HG03103 (cell line): ENCODE measurements around the gene TMLHE.
"Not testable (repeated sequence)": the region's sequence is repeated elsewhere in the genome, so short reads cannot be mapped to it uniquely, and the experiment has no call there.

Experiments
- ATAC-seq: cut with Tn5 transposase; IDR thresholded peaks from one replicate; pipeline ENCODE4 v1.9.1; 2021; ENCODE audit warnings: low read depth; ENCODE audit not compliant: unreplicated experiment

Gene TMLHE, protein sequence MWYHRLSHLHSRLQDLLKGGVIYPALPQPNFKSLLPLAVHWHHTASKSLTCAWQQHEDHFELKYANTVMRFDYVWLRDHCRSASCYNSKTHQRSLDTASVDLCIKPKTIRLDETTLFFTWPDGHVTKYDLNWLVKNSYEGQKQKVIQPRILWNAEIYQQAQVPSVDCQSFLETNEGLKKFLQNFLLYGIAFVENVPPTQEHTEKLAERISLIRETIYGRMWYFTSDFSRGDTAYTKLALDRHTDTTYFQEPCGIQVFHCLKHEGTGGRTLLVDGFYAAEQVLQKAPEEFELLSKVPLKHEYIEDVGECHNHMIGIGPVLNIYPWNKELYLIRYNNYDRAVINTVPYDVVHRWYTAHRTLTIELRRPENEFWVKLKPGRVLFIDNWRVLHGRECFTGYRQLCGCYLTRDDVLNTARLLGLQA

DNA sequence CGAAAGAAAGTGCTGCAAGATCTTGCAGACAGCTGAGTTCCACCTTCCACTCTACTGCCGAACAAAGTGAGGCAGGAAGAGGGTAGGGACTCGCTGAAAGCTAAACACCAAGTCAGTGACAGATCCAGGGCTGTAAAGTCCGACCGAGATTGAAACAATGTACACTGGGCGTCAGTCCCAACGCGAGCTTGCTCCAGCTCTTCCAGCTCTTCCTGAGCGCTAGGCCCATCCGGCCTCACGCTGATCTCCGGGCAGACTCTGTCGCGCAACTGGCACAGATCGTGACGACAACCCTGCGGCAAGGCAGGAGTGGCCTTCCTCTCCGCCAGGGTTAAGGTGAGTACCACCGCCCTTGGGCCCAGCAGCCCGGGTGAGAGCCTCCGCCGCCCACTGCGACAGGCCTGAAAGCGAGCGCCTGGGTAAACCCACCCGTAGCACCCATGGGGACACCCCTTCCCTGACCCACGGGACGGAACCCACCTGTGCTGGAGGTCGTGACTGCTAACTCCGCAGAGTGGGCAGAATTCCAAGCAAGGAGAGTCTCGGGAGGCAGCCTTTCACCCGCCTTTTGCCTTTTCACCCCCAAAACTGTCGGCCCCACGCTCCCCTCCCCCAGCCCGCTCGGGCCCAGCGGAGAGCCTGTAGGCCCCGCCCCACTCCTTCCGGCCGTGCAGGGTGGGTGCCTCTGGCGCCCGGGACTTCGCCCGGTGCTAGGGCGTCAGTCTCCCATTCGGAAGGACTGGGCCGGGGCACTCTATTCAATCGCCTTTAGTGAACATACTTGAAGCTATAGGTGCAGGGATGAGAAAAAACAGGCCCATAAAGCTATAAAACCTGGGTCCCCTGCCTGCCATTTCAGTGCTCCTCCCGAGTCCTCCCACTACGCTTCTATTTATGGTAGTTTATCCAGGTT, at the start of gene TMLHE, which contains the start of gene SPRY3:
Gene TMLHE (minus strand): TSS at position 641 of the 913 bp plus-strand sequence. CDS start 67,676 bp downstream, outside the sequence.
Gene SPRY3 (plus strand): TSS at position 275 of the 913 bp plus-strand sequence.
- ATAC-seq, result peak; percentile 96

DNA sequence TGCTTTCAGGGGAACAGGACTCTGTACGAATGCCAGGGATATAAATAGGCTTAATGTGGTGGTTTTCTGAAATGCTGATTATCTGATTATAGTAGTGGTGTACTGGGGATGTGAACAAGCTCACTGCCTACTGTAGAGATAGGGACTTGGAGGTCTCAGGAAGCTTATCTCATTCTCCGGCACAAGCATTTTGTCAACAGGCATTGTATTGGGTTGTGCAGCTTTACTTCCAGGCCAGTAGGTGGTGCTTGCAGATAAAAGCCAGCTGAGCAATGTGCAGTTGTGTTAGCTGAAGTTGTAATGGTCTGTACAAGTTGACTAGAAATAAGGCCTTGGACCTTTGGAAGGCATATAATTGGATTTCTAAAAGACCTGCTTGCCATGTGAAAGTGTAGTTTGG, 49.5 kb upstream of the TMLHE start:
- no peak for ATAC-seq

DNA sequence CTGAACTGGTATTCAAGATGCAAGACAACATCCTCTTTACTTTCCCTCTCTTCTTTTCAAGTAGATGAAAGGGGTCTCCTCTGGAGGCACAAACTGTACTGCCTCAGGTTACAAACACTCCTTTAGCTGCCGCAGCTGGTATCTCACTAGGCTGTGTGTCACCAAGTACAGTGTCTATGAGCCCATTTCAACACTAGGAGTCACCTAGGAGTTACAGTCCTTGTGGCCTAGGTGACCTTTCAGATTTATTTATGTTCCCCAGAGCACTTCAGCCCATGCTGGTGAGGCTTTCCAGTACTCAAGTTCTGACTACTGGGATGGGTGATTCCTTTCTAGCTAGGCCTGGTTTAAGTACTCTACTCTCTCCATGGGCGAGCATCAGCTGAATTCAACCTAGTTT, 32.4 kb upstream of the TMLHE start:
- ATAC-seq, result no peak

DNA sequence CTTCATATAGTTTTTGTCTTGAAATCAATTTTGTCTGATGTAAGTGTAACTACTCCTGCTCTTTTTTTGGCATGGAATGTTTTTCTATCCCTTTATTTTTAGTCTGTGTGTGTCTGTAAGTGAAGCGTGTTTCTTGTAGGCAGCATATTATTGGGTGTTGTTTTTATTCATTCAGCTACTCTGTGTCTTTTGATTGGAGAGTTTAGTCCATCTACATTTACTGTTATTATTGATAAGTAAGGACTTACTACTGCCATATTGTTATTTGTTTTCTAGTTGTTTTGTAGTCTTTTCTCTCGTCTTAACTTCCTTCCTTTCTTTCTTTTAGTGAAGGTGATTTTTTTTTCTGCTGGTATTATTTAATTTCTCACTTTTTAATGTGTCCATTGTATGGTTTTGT, 30.5 kb upstream of the TMLHE start:
- ATAC-seq, result no peak

DNA sequence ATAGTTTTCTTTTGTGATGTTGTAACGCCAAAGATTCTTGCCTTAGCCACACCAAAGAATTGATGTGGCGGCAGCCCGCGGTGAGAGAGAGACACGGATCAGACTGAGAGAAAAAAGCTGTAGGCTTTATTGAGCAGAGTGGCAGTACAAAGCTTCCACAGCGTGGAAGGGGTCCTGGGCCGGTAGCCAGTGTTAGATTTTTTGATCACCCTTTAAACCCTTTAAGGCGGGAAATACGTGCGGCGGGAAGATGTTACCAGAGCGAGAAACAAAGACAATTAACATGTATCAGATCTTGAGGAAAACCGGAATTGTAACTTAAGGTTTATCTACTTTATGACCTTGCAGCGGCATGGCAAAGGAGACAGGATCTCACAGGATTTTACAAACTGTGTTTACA, 28.6 kb upstream of the TMLHE start:
- not testable (repeated sequence) for ATAC-seq

DNA sequence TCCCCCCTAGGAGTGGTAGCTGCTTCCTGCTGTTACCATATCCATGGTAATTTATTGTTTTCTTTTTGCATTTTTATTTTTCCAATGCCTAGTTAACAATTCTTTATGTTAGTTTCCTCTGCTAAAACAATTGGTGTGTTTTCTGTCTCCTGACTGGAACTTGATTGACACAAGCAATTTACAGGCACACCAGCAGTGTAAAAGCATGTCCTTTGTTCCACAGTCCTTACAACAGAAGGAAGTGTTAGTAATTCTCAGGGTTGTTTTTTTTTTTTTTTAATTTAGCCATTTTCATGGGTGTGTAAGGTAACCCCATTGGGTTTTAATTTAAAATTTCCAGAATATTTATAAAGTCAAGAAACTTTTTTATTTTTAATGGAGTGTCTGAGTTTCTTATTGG, 25.0 kb upstream of the TMLHE start:
- ATAC-seq, result no peak

DNA sequence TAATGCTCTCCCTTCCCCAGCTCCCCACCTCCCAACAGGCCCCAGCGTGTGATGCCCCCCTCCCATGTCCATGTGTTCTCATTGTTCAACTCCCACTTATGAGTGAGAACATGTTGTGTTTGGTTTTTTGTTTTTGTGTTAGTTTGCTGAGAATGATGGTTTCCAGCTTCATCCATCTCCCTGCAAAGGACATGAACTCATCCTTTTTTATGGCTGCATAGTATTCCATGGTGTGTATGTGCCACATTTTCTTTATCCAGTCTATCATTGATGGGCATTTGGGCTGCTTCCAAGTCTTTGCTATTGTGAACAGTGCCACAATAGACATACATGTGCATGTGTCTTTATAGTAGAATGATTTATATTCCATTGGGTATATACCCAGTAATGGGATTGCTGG, 22.3 kb upstream of the TMLHE start:
- not testable (repeated sequence) for ATAC-seq

DNA sequence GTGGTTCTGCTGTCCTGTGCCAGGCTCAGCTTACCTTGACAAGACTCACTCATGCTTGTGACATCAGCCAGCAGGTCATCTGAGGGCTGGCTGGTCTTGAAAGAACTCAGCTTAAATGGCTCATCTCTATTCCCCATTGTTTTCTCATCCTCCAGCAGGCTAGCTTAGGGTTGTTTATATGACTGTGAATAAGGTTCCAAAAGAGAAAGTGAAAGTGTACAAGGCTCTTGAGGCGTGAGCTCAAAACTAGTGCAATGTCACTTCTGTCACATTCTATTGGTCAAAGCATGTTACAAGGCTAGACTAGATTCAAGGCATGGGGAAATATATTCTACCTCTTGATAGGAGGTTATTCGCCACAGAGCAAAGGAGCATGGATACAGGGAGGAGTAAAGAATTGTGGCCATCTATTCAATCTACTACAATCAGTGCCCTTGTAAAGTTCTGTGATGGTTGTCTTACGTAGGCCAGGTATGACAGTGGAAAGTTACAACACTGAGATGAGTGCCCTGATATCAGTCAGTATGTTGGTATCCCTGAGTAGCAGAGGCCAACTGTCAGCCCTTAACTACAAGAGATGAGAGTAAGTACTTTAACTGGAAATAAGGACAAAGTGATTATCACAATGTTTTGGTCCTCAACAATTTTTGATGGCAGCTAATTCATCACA, 19.8 kb upstream of the TMLHE start:
- ATAC-seq, result no peak

DNA sequence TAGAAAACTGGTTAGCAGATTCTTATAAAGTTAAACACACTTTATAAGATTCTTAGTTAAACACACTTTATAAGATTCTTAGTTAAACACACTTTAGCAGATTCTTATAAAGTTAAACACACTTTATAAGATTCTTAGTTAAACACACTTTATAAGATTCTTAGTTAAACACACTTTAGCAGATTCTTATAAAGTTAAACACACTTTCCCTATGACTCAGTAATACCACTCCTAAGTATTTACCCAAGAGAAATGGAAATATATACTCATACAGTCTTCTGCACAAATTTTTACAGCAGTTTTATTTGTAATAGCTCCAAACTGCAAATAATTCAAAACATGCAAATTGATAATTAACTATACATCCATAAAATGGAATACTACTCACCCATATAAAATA, 7.4 kb upstream of the TMLHE start:
- ATAC-seq, result not testable (repeated sequence)

DNA sequence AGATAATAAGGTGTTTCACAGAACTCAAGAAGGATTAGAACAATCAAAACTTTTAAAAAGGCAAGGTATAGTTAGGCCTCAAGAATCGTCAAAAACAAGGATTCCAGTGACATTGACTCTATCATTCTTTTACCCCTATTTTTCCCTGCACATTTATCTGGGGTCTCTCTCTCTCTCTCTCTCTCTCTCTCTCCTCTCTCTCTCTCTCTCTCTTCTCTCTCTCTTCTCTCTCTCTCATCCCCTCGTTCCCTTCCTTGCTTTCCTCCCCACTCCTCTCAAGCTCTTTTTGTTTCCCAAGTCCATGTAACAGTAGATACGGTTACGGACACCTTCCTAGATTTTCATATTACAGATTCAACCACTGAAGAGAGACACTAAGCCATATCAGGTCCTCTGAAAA, 3.2 kb upstream of the TMLHE start:
- ATAC-seq, result no peak

DNA sequence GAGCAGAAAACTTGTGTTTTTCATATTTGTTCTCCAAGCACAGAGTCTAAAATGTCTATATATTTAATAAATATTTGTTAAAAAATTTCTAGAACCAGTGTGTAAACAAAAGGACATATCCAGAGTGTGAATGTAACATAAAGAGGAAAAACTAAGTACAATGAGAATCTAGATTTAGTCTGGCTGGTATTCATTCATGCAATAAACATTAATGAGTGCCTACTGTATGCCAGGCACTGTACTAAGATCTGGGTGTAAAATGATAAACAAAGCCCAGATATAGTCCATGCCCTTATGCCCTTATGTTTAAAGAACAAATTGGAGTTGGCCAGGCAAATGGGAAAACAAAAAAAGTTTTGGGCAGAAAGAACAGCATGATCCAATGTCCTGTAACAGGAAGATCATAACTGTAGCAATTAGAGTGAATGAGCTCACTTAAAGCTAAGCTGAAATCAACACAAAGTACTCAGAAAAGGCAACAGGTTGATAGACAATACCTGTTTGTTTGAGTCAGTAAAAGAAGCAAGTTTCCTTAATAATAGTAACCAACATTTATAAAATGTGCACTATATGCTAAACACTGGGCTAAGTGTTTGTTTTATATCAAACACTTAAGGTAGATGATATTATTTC, 1.3 kb upstream of the TMLHE start:
- ATAC-seq, result no peak

DNA sequence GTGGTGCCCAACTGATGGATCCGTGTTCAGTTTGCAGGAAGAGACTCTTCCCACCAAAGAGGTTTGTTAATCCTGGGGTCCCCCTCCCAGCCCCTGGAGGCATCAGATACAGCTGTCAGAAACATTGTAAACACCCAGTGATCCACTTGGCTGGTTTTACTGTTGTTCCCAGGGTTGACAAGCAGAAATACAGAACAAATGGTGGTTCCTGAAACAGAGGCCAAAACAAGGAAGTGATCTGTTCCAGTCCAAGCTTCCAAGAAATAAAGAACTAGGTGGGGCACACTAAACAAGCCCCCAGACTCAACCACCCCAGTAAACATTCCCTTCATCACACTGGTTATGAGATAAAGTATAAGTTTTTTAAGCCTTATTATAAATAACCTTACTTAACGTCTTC, 1.4 kb downstream of the TMLHE start:
- ATAC-seq, result no peak

DNA sequence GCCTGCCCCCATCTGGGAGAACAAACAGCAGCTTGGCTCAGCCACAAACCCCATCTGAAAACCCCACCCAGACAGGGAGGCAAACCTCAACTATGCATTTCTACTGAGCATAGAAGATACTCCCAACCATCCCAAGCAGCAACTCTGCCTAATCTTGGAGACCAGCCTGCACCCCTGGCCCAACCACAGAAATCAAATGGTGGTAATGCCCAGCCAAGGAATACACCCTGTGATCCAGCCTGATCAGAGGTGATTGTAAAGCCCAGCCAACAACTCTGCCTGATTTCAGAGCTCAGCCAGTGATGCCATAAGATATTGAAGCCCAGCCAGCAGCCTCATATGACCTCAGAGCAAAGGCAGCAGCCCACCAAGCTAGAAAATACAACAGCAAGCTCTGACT, 19.8 kb downstream of the TMLHE start:
- no peak for ATAC-seq

DNA sequence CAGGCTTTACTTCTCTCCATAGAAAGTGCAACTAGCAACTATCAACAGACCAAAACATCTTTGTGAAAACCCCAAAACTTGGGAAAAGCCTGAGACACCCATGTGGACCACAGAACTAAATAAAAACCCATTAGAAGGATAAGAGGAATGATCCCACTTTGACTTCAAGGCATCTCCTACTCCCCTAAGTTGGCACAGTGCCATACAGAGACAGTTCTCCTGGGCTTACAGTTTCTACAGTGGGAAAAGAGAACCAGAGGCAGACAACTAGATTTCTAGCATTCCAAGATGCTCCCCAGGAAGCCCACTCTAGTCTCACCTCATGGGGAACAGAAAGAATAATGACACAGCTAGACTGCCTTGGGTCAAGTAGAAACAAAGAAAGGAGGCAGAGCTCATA, 20.4 kb downstream of the TMLHE start:
- ATAC-seq, result no peak

DNA sequence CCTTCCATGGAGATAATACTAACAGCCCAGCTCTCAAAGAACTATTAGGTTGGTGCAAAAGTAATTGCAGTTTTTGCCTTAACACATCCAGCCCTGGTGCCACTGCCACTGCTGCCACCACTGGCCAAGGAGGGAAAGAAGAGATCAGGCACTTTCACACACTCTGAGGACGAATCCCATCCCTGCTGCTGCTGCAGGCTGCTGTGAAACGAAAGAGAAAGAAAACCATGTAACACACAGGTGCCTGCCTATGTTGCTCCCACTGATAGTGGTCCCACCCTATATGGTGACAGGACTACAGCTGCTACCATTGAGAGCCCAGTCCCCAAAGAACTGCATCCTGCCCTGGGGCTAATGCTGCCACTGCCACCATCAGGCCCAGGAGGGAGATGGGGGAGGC, 35.1 kb downstream of the TMLHE start:
- peak; percentile 58 for ATAC-seq

DNA sequence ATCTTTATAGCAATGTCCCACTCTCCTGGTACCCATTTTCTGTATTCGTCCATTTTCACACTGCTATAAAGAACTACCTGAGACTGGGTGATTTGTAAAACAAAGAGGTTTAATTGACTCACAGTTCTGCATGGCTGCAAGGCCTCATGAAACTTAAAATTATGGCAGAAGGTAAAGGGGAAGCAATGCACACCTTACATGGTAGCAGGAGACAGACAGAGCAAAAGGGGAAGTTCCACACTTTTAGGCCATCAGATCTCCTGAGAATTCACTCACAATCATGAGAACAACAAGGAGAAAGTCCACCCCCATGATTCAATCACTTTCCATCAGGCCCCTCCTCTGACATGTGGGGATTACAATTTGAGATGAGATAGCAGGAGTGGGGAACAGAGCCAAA, 49.7 kb downstream of the TMLHE start:
- ATAC-seq, result no peak

DNA sequence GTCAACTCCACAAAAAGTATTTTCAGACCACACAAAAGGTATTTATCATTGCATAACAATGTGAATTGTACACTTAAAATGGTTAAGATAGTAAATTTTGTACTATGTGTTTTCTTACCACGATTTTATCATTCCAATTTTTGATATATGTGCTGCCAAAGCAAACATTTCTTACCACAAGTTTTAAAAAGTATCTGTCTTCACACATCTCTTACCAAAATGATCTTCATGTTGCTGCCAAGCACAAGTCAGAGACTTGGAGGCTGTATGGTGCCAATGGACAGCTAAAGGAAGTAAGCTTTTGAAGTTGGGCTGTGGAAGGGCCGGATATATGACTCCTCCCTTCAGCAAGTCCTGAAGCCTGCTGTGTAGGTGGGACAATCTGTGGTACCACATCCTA, 67.9 kb downstream of the TMLHE start:
- ATAC-seq, result no peak

DNA sequence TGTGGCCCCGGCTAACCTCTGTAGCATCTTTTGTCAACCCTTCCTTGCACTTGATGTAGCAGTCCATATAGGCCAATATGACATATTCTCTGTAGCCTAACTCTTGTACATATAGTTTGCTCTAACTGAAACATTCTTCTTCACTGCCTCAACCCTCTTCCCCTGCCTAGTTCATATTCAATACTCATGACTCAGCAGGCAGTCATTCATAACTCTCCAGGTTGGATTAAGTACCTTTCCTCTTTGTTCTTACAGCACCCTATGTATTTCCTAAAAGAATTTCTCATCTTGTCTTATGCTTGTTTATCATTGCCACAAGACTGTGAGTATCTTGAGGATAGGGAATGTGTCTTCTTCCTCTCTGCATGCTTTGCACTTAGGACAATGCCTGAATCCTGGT, 76.9 kb downstream of the TMLHE start:
- ATAC-seq, result no peak

DNA sequence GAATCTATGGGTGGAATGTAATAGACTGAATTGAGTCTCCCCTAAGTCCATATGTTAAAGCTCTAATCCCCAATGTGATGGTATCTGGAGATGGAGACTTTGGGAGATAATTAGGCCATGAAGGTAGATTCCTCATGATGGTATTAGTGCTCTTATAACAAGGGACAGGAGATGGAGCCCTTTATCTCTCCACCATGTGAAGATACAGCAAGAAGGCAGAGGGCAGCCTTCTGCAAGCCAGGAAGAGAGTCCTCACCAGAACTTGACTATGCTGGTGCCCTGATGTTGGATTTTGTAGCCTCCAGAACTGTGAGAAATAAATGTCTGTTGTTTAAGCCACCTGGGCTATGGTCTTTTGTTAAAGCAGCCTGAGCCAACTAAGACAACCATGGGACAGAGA, 78.0 kb downstream of the TMLHE start:
- ATAC-seq, result no peak

DNA sequence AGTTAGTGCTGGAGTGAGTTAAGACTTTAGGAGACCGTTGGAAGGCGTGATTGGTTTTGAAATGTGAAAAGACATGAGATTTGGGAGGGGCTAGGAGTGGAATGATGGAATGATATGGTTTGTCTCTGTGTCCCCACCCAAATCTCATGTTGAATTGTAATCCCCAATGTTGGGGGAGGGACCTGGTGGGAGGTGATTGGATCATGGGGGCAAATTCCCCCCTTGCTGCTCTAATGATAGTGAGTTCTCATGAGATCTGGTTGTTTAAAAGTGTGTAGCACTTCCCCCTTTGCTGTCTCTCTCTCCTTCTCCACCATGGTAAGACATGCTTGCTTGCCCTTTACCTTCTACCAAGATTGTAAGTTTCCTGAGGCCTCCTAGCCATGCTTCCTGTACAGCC, 85.7 kb downstream of the TMLHE start:
- not testable (repeated sequence) for ATAC-seq

DNA sequence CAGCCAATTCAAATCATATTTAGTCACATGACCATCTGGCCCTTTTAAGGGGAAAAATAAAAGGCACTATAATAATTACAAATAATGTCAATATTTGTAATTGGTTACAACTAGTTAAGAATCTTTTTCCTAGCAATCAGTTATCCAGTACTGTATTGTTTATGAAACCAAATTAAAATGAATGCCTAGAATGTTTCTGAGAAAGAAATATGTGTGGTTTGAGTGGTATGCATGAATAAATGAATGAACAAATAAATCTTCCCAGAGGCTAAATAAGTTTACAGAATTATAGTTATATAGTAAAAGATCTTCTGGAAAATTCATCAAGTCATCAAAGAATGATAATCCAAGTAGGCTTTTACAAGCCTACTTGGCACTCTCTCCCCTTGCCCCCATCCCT, 98.5 kb downstream of the TMLHE start:
- ATAC-seq, result no peak
